ENCODE results near the gene SALL1. TPM values are rescaled to one million over a fixed set of nuclear protein-coding genes. Genes with fewer than 3 reads are reported as not detected.

The SALL1 gene
- total RNA-seq, 1 experiment from 2014 or later = not detected

- RAD21 ChIA-PET (ENCODE audit: low non-redundant PET in 1 of 2, low total read pairs in 2 of 2, uncharacterized antibody in 2 of 2, unreplicated experiment in 2 of 2) = no interaction called here
These were observed 4.7 kb downstream of the SALL1 start for GRCh38 chr16:51146256-51146924.

More at GRCh38 chr16:51146256-51146924, 4.7 kb downstream of the SALL1 start:
- no peak overlapping the region for H3K4me2 ChIP-seq (ENCODE audit: low read length)
- no peak overlapping the region for H3K9ac ChIP-seq (ENCODE audit: low read length)
- no peaks in the 10 kb centered on the region for H3K36me3 ChIP-seq (ENCODE audit: control insufficient read depth in 1 of 2, insufficient read depth in 2 of 2, low read length in 2 of 2)
- BruUV-seq (replicated peaks) = no TSS peak
- CTCF ChIA-PET = no interaction called here
- H4K20me1 ChIP-seq (ENCODE audit: insufficient read depth) = no peaks in the 10 kb centered on the region
- POLR2A ChIA-PET = no interaction called here
- H3K4me3 ChIP-seq (replicated peaks in 1 of 2; ENCODE audit: low read depth in 1 of 2, low read length in 2 of 2) = no peak overlapping the region
- H3K9me3 ChIP-seq (ENCODE audit: control insufficient read depth in 1 of 2, insufficient read depth in 1 of 2, low read depth in 1 of 2, low read length in 2 of 2) = no peaks in the 10 kb centered on the region
- ATAC-seq (no peak), DNase-seq (ENCODE audit: low read depth, low spot score) (no peak)
- intact Hi-C loops (cut with micrococcal nuclease) = no loop called here
- no peaks in the 10 kb centered on the region for H3K79me2 ChIP-seq (ENCODE audit: insufficient read depth, low read length)
- H3K4me1 ChIP-seq (ENCODE audit: control insufficient read depth in 1 of 2, insufficient read depth in 2 of 2, low read length in 2 of 2) = no peaks in the 10 kb centered on the region
- H3K9me2 ChIP-seq (ENCODE audit: insufficient read depth) = no peaks in the 10 kb centered on the region
- H3K27me3 ChIP-seq (ENCODE audit: insufficient read depth, low read length) = no peaks in the 10 kb centered on the region
- TF ChIP-seq ZNF274 (IDR thresholded peaks at IDR 0.05; ENCODE audit: low read depth, low read length) (no peak), RAD21 (IDR thresholded peaks at IDR 0.05; ENCODE audit: low read depth) (no peak), SRF (IDR thresholded peaks at IDR 0.05; ENCODE audit: low read depth) (no peak), JUND (IDR thresholded peaks at IDR 0.05) (no peak), SP1 (IDR thresholded peaks at IDR 0.05; ENCODE audit: low read depth) (no peak), YY1 (IDR thresholded peaks at IDR 0.05; ENCODE audit: extremely low read depth, insufficient replicate concordance, low read depth, low read length) (no peak), EZH2phosphoT487 (IDR thresholded peaks at IDR 0.05; ENCODE audit: borderline replicate concordance) (no peak), SIN3A (IDR thresholded peaks at IDR 0.05; ENCODE audit: low read depth) (no peak), TCF7L2 (IDR thresholded peaks at IDR 0.05; ENCODE audit: borderline replicate concordance, extremely low read depth, insufficient read depth, insufficient read length) (no peak), CTCF (IDR thresholded peaks at IDR 0.05 in 2 of 3, conservative IDR thresholded peaks at IDR 0.05 in 1 of 3; ENCODE audit: borderline replicate concordance in 1 of 3, insufficient read depth in 1 of 3, low read depth in 2 of 3, low read length in 2 of 3) (no peak), CBX3 (IDR thresholded peaks at IDR 0.05; ENCODE audit: low read depth) (no peak), CEBPB (IDR thresholded peaks at IDR 0.05; ENCODE audit: low read depth) (no peak), ZFX (IDR thresholded peaks at IDR 0.05) (no peak), ZBTB33 (IDR thresholded peaks at IDR 0.05; ENCODE audit: extremely low read depth, insufficient replicate concordance, low read length) (no peak)
- TF ChIP-seq, protein P1, sequence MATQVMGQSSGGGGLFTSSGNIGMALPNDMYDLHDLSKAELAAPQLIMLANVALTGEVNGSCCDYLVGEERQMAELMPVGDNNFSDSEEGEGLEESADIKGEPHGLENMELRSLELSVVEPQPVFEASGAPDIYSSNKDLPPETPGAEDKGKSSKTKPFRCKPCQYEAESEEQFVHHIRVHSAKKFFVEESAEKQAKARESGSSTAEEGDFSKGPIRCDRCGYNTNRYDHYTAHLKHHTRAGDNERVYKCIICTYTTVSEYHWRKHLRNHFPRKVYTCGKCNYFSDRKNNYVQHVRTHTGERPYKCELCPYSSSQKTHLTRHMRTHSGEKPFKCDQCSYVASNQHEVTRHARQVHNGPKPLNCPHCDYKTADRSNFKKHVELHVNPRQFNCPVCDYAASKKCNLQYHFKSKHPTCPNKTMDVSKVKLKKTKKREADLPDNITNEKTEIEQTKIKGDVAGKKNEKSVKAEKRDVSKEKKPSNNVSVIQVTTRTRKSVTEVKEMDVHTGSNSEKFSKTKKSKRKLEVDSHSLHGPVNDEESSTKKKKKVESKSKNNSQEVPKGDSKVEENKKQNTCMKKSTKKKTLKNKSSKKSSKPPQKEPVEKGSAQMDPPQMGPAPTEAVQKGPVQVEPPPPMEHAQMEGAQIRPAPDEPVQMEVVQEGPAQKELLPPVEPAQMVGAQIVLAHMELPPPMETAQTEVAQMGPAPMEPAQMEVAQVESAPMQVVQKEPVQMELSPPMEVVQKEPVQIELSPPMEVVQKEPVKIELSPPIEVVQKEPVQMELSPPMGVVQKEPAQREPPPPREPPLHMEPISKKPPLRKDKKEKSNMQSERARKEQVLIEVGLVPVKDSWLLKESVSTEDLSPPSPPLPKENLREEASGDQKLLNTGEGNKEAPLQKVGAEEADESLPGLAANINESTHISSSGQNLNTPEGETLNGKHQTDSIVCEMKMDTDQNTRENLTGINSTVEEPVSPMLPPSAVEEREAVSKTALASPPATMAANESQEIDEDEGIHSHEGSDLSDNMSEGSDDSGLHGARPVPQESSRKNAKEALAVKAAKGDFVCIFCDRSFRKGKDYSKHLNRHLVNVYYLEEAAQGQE (IDR thresholded peaks at IDR 0.05; ENCODE audit: low read depth) = no peak
- TF ChIP-seq, protein P2, sequence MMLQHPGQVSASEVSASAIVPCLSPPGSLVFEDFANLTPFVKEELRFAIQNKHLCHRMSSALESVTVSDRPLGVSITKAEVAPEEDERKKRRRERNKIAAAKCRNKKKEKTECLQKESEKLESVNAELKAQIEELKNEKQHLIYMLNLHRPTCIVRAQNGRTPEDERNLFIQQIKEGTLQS (IDR thresholded peaks at IDR 0.05) = no peak
- no peak overlapping the region for H2AFZ ChIP-seq (ENCODE audit: low read depth, low read length, poor library complexity, severe bottlenecking)
- no peak overlapping the region for H3K27ac ChIP-seq (ENCODE audit: low read depth, low read length)
